GM21529 (cell line): Measurements from ENCODE around the gene ATG16L1.
A peak's percentile ranks its signal among the peaks of the same experiment; 100 is the strongest.

Experiments
- ATAC-seq: cut with Tn5 transposase; IDR thresholded peaks from one replicate; pipeline ENCODE4 v1.9.1; 2021; ENCODE audit not compliant: unreplicated experiment

The ATG16L1 gene

DNA sequence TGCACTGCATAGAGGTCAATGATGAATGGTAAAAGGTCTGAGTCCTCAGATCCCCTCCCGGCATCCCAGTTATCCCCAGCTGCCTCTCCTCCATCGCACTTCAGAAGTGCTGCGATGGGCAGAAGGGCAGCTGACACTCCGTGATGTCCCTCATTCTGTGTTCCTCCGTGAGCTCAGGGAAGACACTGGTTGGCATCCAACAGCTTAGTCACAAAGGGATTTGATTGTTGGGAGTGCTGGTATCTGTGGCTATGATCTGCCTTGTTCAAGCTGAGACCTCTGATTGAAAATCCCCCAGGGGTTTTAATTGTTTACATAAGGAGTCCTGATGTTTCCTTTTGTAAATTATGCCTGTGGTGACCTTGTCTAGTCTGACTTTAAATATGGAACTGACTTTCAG lies 37.2 kb downstream of the ATG16L1 start:
- no peak for ATAC-seq

- ATAC-seq, result no peak
Measured at GRCh38 chr2:233289648-233290047, 38.2 kb downstream of the ATG16L1 start.

DNA sequence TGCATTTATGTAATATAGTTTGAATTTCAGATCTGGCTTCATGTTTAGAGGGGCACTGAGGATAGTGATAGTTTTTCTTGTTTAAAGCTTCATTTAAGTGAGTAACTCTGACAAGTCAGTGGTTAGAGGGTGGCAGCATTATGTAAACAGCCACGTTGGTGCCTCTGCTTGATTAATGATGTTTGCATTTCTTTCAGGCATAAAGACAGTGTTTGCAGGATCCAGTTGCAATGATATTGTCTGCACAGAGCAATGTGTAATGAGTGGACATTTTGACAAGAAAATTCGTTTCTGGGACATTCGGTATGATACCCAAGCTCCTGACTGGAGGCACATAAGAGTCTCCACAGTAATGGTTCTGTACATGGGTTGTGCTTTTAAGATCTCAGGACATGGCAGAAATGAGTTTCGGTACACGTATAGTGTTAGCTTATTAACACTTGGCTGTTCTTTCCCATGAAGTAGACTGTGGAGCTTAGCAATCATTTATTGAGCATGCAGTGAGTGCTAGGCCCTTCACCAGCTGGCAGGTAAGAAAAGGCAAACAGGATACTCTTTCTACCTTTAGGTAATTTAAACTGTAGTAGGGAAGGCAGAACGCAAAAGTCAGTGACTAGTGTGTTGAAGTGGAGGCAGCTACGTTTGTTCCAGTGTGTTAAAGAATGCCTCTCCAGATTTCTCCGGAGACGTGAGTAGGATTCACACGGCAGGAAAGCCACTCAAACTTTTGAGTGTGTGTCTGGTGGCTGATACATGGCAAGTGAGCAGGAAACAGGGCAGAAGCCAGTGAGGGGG lies 38.8 kb downstream of the ATG16L1 start:
- no peak for ATAC-seq

- no peak for ATAC-seq
Measured at GRCh38 chr2:233295891-233296290, 44.4 kb downstream of the ATG16L1 start.

DNA sequence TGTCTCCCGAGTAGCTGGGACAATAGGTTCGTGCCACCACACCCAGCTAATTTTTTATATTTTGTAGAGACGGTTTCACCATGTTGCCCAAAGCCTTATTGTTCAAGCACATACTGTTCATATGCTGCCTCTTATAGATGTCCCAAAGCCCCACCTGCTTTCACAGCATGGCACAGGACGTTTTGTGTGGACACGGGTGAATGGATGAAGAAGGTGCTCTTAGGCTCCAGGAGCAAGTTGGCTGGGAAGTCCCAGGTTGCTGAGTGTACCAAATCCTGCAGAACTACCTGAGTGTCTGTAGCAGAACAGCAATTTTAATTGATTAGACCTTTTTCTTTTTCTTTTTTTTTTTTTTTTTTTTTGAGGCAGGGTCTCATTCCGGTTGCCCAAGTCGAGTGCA lies 45.6 kb downstream of the ATG16L1 start:
- ATAC-seq, result no peak

GRCh38 chr2:233300401-233300800 lies 48.9 kb downstream of the ATG16L1 start:
- ATAC-seq, result no peak

GRCh38 chr2:233301248-233301647 lies 49.8 kb downstream of the ATG16L1 start:
- no peak for ATAC-seq

GRCh38 chr2:233301811-233302210 lies 50.3 kb downstream of the ATG16L1 start:
- no peak for ATAC-seq

DNA sequence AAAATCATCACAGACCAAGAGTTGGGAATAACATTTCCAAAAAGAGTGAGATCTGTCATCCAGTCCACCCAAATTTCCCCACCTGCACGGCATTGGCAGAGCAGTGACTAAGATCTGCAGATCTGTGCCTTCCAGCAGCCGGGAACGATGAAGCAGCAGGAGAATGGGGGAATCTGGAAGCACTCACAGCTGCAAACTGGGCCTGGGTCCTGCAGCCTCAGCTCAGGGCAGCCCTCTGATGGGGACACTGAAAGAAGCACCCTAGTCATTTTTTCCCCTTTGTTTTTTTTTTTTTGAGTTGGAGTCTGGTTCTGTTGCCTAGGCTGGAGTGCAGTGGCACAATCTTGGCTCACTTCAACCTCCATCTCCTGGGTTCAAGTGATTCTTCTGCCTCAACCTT lies 51.8 kb downstream of the ATG16L1 start:
- ATAC-seq, result no peak

GRCh38 chr2:233307565-233307964 lies 56.1 kb downstream of the ATG16L1 start, which contains the start of gene SAG:
SAG (plus strand) TSS chr2:233307816; CDS start chr2:233309190, 1,374 bp downstream.
- no peak for ATAC-seq

DNA sequence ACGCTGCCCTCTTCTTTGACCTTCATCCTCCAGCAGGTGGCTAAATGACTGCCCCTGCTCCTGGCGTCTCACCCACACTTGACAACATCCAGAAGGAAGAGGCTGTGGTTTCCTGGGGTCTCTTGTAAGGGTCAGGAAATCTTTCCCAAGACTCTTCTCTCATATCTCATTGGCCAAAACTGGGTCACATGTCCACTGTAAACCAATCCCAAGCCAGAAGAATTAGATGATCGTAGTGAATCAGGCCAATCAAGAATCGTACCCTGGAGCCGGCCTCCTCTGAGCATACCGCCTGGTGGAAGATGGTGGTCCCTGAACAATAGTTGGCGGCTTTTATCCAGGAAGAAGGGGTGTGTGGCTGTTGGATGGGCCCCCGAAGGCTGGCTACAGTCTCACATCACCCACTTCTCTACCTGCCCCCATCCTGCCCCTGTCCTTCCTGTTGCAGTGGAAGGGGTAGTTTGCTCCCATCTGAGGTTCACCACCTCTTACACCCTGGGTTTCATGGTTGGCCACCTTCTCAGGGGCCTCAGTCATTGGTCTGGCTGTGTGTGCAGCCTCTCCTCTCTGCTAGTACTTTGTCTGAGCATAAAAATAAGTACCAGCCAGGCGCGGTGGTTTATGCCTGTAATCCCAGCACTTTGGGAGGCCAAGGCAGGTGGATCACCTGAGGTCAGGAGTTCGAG lies 59.9 kb downstream of the ATG16L1 start:
- no peak for ATAC-seq

DNA sequence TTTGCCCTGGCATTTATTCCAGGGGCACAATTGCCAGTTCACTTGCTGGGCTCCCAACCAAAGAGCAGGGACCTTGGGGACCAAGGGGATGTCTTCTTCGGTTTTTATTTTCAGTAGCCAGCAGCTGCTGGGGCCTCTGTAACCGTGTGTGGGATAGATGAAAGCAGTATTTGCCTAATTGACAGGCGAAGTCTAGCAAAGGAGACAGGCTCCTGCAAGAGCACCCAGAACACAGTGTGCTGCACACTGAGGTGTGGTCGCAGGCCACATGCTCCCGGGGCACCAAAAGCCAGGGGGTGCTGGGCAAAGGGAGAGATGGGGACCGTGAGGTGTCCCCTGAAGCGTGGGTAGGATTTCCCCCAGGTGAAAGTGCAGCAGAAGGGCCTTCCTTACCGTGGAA lies 61.4 kb downstream of the ATG16L1 start:
- peak; percentile 51 for ATAC-seq

GRCh38 chr2:233314180-233314925 lies 62.9 kb downstream of the ATG16L1 start:
- ATAC-seq, result no peak

DNA sequence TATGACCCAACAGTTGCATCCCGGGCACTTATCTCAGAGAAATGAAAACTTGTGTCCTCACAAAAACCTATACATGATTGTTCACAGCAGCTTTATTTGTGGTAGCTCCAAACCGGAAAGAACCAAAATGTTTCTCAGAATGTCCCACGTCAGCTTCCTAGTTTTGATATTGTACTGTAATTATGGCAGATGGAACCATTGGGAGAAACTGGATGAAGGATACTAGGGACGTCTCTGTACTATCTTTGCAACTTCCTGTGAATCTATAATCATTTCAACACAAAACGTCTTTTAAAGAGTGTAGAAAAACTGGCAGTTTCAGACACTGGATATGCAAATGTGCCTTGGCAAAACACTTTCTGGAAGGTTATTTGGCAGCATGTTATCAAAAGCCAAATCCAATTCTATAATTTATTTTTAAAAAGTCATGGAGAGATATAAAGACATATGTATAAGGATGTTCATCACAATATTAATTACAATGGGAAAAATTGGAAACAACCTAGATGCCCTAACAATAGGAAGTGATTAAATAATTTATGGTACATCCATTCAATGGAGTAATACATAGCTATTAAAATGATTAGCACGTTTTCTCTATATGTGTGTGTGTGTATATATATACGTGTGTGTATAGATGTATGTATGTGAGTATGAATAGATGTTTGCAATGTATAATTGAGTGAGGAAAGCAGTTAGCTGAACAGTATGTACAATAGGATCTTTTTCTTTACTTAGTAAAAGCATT lies 65.9 kb downstream of the ATG16L1 start:
- no peak for ATAC-seq

GRCh38 chr2:233319256-233319655 lies 67.8 kb downstream of the ATG16L1 start:
- ATAC-seq, result no peak

- ATAC-seq, result no peak
Measured at GRCh38 chr2:233320470-233320869, 69.0 kb downstream of the ATG16L1 start.

GRCh38 chr2:233321166-233321565 lies 69.7 kb downstream of the ATG16L1 start:
- no peak for ATAC-seq

DNA sequence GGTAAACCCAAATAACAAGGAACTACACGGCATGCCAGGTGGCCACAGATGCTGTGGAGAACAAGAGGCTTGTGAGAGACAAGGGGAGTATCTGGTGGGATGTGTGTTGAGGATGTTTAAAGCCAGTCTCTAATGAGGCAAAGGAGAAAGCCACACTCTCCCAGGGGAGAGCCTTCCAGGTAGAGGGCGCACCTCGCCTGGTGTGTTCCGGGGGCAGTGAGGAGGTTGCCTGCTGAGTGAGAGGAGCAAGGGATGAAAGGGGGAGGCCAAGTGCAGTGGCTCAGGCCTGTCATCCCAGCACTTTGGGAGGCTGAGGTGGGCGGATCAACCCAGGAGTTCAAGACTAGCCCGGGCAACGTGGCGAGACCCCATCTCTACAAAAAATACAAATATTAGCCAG lies 72.4 kb downstream of the ATG16L1 start:
- ATAC-seq, result no peak

DNA sequence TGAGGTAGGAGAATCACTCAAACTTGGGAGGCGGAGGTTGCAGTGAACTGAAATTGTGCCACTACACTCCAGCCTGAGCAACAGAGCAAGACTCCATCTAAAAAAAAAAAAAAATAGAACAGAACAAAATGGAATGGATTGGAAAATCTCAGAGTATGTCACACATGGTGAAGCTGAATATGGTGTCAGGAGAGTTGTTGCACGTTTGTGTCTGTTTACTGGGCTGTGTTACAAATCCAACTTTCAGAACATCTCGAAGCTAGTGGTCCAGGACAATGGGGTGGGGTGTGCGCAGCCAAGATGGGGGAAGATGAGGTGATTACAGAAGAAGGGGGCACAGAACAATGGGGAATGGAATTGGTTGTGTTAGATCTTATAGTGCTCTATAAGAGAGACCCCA lies 73.8 kb downstream of the ATG16L1 start:
- ATAC-seq, result no peak

GRCh38 chr2:233325814-233326213 lies 74.3 kb downstream of the ATG16L1 start:
- ATAC-seq, result no peak

DNA sequence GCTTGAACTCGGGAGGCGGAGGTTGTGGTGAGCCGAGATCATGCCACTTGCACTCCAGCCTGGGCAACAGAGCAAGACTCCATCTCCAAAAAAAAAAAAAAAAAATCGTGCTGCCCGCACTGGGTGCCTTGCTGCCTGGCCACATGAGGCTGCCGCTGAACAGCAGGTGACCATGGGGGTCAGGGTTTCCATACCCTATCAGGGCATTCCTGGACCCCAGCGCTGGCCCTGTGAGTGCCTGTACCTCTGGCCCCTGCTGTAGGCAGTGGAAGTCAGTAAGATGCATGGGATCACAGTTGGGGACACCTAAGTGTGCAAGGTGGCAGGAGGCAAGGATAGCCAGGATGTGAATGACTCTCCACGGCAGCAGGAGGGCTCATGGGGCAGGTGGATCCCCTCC lies 75.0 kb downstream of the ATG16L1 start:
- ATAC-seq, result no peak
